Caco-2 (cell line): ENCODE measurements around the gene DIRAS1. TPM values are rescaled to one million over a fixed set of nuclear protein-coding genes. Genes with fewer than 3 reads are reported as not detected.

Experiments
- BruUV-seq: library from RNA; stranded (reverse); fragments of 400-500 nt; replicated peaks from 2 replicates; lab custom pipeline; 2021; lab: Mats Ljungman, UMichigan
- CTCF ChIA-PET: fragments of 300-600 bp; sonication (Branson Sonifier 250); formaldehyde crosslinking; loops from one replicate; lab custom pipeline; 2022; ENCODE audit warnings: antibody characterized with exemption; lab: Charles Lee
- POLR2A ChIA-PET: fragments of 300-600 bp; sonication (Branson Sonifier 250); formaldehyde crosslinking; loops from one replicate; lab custom pipeline; 2022; ENCODE audit warnings: antibody characterized with exemption; lab: Charles Lee
- DNase-seq, 2 experiments: peaks; one replicate each; pipeline versions ENCODE4 v3.0.0 to v3.0.0-alpha.2; 2020 to 2022
- H3K27me3 ChIP-seq: replicated peaks from 2 replicates; pipeline ENCODE4 v1.6.0; 2011; ENCODE audit warnings: low read length; ENCODE audit not compliant: control insufficient read depth, insufficient read depth
- H3K36me3 ChIP-seq: 2 replicates; pipeline ENCODE4 v1.5.1; 2011; ENCODE audit warnings: low read length; ENCODE audit not compliant: control insufficient read depth, insufficient read depth
- H3K4me1 ChIP-seq: fragments of 250-450 bp; sonication (Bioruptor Pico); 2 replicates; pipeline ENCODE4 v1.5.1; 2020; ENCODE audit warnings: mild to moderate bottlenecking
- H3K4me3 ChIP-seq: 2 replicates; pipeline ENCODE4 v1.5.1; 2011; ENCODE audit warnings: low read depth, mild to moderate bottlenecking, control low read depth, low read length
- H3K9me3 ChIP-seq: fragments of 250-450 bp; sonication (Bioruptor Pico); 2 replicates; pipeline ENCODE4 v1.5.1; 2020; ENCODE audit warnings: mild to moderate bottlenecking, moderate library complexity
- H3K27ac Mint-ChIP-seq: one replicate; pipeline ENCODE4 v1.8.0; 2022; ENCODE audit warnings: mixed read lengths; ENCODE audit not compliant: unreplicated experiment
- H3K27me3 Mint-ChIP-seq: one replicate; pipeline ENCODE4 v1.8.0; 2022; ENCODE audit warnings: mixed read lengths; ENCODE audit not compliant: insufficient read depth, unreplicated experiment
- H3K36me3 Mint-ChIP-seq: one replicate; pipeline ENCODE4 v1.8.0; 2022; ENCODE audit warnings: mild to moderate bottlenecking, mixed read lengths; ENCODE audit not compliant: insufficient read depth, unreplicated experiment
- H3K4me1 Mint-ChIP-seq: one replicate; pipeline ENCODE4 v1.8.0; 2022; ENCODE audit warnings: low read depth, mixed read lengths; ENCODE audit not compliant: unreplicated experiment
- H3K4me3 Mint-ChIP-seq: one replicate; pipeline ENCODE4 v1.8.0; 2022; ENCODE audit warnings: mild to moderate bottlenecking, moderate library complexity, mixed read lengths; ENCODE audit not compliant: unreplicated experiment
- H3K9me3 Mint-ChIP-seq: one replicate; pipeline ENCODE4 v1.8.0; 2022; ENCODE audit warnings: mixed read lengths; ENCODE audit not compliant: unreplicated experiment
- CTCF ChIP-seq, 2 experiments: fragments of 200-600 bp in 1 of 2; IDR thresholded peaks; 1 replicate in 1 of 2; 2 replicates in 1 of 2; pipeline versions ENCODE4 v1.5.1 to v1.8.0; 2011 to 2022; ENCODE audit warnings: antibody characterized with exemption in 1 of 2, control low read depth in 1 of 2, inconsistent platforms in 1 of 2, low read depth in 1 of 2, low read length in 1 of 2, mild to moderate bottlenecking in 1 of 2, moderate library complexity in 1 of 2; ENCODE audit not compliant: insufficient read depth in 1 of 2, severe bottlenecking in 1 of 2, unreplicated experiment in 1 of 2
- intact Hi-C: fragments of 100-400 bp; cut with micrococcal nuclease; formaldehyde crosslinking; loops from one replicate; pipeline ENCODE4 v1.10.0; 2022; ENCODE audit not compliant: unreplicated experiment
- total RNA-seq: library from RNA; stranded (reverse); gene quantifications from 2 replicates; pipeline ENCODE4 v1.2.3, GENCODE V29; 2022

The DIRAS1 gene
- total RNA-seq, 1 experiment from 2014 or later: 2.3 TPM

- intact Hi-C loops: no loop called here
- Mint-ChIP-seq H3K27ac (no peak overlapping the region), H3K36me3 (peaks cover 78% of the 10 kb centered on the region), H3K27me3 (no peaks in the 10 kb centered on the region), H3K4me3 (no peak overlapping the region), H3K9me3 (no peaks in the 10 kb centered on the region), H3K4me1 (no peaks in the 10 kb centered on the region)
- ChIA-PET CTCF (no interaction called here), POLR2A (no interaction called here)
- no peak for TF ChIP-seq CTCF (IDR thresholded peaks at IDR 0.05; ENCODE audit: insufficient read depth in 1 of 2, low read depth in 1 of 2, low read length in 1 of 2, severe bottlenecking in 1 of 2, unreplicated experiment in 1 of 2)
- no TSS peak for BruUV-seq
- H3K27me3 ChIP-seq: no peaks in the 10 kb centered on the region
- H3K4me1 ChIP-seq: no peaks in the 10 kb centered on the region
- no peaks in the 10 kb centered on the region; the same call in 1 of the 2 replicates for H3K36me3 ChIP-seq
- no peak overlapping the region for H3K4me3 ChIP-seq
- H3K9me3 ChIP-seq: no peaks in the 10 kb centered on the region
- DNase-seq: no peak
These were observed 36.0 kb upstream of the DIRAS1 start for GRCh38 chr19:2756921-2757881.

- H3K4me3 Mint-ChIP-seq: no peak overlapping the region
- H3K36me3 Mint-ChIP-seq: peaks cover 75% of the 10 kb centered on the region
- H3K4me1 ChIP-seq: no peaks in the 10 kb centered on the region
- H3K4me1 Mint-ChIP-seq: no peaks in the 10 kb centered on the region
- ChIA-PET POLR2A (no interaction called here), CTCF (no interaction called here)
- no TSS peak for BruUV-seq
- H3K27me3 ChIP-seq: no peaks in the 10 kb centered on the region
- H3K27ac Mint-ChIP-seq: no peak overlapping the region
- no peak overlapping the region for H3K4me3 ChIP-seq
- no peak for TF ChIP-seq CTCF (IDR thresholded peaks at IDR 0.05; ENCODE audit: insufficient read depth in 1 of 2, low read depth in 1 of 2, low read length in 1 of 2, severe bottlenecking in 1 of 2, unreplicated experiment in 1 of 2)
- no peaks in the 10 kb centered on the region for H3K9me3 Mint-ChIP-seq
- intact Hi-C loops: no loop called here
- no peaks in the 10 kb centered on the region for H3K9me3 ChIP-seq
- DNase-seq: no peak
- no peaks in the 10 kb centered on the region for H3K27me3 Mint-ChIP-seq
- no peaks in the 10 kb centered on the region; the same call in 1 of the 2 replicates for H3K36me3 ChIP-seq
These were observed 35.3 kb upstream of the DIRAS1 start for GRCh38 chr19:2756477-2756876.

GRCh38 chr19:2755811-2756210 lies 34.6 kb upstream of the DIRAS1 start:
- Mint-ChIP-seq H3K4me1 (no peaks in the 10 kb centered on the region), H3K9me3 (no peaks in the 10 kb centered on the region)
- no TSS peak for BruUV-seq

More at GRCh38 chr19:2755811-2756210, 34.6 kb upstream of the DIRAS1 start:
- intact Hi-C loops: no loop called here
- Mint-ChIP-seq H3K36me3 (peaks cover 71% of the 10 kb centered on the region), H3K27ac (no peak overlapping the region), H3K4me3 (no peak overlapping the region), H3K27me3 (no peaks in the 10 kb centered on the region)
- Histone ChIP-seq H3K4me3 (no peak overlapping the region), H3K4me1 (no peaks in the 10 kb centered on the region), H3K36me3 (no peaks in the 10 kb centered on the region; the same call in 1 of the 2 replicates), H3K27me3 (no peaks in the 10 kb centered on the region), H3K9me3 (no peaks in the 10 kb centered on the region)
- no peak for DNase-seq
- ChIA-PET CTCF (no interaction called here), POLR2A (no interaction called here)
- no peak for TF ChIP-seq CTCF (IDR thresholded peaks at IDR 0.05; ENCODE audit: insufficient read depth in 1 of 2, low read depth in 1 of 2, low read length in 1 of 2, severe bottlenecking in 1 of 2, unreplicated experiment in 1 of 2)
